Activated CD4-positive, CD25-positive, alpha-beta regulatory T cell treated with anti-CD3 and anti-CD28 coated beads, Interleukin-2, amount 50 U/mL, for 24 hours (primary cell): ENCODE data around the gene PRRC2A.
A peak's percentile ranks its signal among the peaks of the same experiment; 100 is the strongest.

Experiments
- ATAC-seq, 2 donors: fragments of 150-1000 bp; cut with Tn5 transposase; one replicate each; pipeline ENCODE4 v1.10.0; 2021; ENCODE audit warnings: mild to moderate bottlenecking in 1 of 2, moderate library complexity in 1 of 2

Gene PRRC2A

DNA sequence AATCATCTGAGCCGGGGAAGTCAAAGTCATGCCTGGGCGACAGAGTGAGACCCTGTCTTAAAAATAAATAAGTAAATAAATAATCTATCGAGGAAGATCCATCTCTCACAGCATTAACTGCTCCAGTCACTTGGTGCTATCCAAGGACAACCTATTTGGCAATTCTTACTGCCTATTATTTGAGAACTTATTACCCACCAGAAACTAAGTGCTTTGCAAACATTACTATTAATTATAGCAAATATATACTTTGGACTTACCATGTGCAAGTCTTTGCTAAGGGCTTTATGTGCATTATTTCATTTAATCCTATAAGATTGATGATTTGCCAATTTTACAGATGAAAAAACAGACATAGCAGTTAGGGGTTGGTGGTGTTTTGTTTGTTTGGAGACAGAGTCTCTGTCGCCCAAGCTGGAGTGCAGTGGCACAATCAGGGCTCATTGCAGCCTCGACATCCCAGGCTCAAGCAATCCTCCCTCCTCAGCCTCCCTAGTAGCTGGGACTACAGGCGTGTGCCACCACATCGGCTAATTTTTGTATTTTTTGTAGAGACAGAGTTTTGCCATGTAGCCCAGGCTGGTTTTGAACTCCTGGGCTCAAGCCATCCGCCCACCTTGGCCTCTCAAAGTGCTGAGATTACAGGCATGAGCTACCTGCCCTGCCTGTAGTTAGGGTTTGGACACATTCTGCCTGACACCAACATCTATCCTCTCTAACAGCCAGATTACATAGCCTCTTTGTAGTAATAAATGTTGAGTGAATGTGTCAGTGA, 34.2 kb downstream of the PRRC2A start:
- ATAC-seq: no peak

GRCh38 chr6:31655349-31656237, 35.1 kb downstream of the PRRC2A start, which contains the start of gene APOM:
APOM (plus strand) TSS chr6:31655894; CDS start chr6:31655967, 73 bp downstream.
- no peak for ATAC-seq

DNA sequence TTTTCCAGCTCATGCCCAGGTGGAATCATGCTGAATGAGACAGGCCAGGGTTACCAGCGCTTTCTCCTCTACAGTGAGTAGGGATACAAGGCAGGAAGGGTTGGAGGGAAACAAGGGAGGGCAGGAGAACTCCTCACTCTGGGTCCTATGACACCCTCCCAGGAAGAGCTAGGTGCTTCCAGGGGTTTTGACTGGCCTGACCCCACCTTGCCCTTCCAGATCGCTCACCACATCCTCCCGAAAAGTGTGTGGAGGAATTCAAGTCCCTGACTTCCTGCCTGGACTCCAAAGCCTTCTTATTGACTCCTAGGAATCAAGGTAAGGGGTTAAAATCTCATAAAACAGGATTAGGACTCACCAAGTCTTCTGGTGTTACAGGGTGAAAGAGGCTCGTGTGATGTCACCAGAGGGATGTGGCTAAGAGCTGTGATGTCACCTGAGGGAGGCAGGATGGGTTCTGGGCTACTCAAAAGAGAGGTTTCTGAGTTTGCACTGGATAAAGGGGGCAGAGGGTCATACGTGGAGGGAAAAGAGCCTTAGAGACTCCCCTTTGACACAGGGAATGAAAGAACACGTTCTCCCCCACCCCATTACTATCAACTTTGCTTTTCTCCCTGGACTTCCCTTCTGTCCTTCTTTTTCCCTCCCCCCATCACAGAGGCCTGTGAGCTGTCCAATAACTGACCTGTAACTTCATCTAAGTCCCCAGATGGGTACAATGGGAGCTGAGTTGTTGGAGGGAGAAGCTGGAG, 37.1 kb downstream of the PRRC2A start:
- ATAC-seq: no peak

GRCh38 chr6:31658158-31658688, 37.7 kb downstream of the PRRC2A start:
- no peak for ATAC-seq

GRCh38 chr6:31658983-31659648, 38.6 kb downstream of the PRRC2A start:
- no peak for ATAC-seq

DNA sequence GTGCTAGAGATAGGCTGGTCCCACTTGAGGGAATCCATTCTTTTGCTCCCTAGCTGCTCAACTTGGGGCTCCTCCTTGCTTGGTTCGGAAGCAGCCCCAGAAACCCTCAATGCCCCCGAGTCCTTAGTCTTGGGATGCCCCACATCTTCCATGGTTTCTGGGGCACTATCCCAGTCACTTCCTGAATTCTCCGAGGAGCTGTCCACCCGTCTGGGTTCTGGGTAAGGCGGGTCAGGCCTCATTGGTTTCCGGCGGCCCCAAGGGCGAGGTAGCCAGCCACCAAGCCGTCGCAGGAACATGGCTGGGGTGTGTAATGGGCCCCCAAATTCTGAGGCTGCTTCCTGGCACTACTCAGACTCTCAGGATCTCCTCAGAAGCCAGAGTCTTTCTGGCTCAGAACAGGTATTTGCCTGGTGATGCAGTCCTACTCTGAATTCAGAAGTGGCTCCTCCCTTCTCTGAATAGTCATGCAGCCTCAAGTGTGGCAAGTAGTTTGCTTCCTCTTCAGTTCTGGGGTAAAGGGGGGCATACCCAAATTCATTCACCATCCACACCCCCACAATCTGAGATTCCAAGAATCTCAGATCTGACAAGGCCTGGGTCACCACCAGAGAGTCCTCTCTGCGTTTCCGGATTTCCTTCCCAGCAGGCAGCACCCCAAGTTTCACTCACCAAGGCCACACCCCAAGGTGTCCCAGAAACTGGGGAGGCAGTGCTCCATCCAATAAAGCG, 39.3 kb downstream of the PRRC2A start:
- peak; percentile 55 to 58 for ATAC-seq

GRCh38 chr6:31660381-31661261, 40.1 kb downstream of the PRRC2A start, which contains the start of gene C6orf47:
C6orf47 (minus strand) TSS chr6:31660778; CDS start chr6:31659947, 831 bp downstream.
- peak; percentile 70 for ATAC-seq

- no peak for ATAC-seq
Observed at GRCh38 chr6:31661262-31662123, 41.0 kb downstream of the PRRC2A start.

DNA sequence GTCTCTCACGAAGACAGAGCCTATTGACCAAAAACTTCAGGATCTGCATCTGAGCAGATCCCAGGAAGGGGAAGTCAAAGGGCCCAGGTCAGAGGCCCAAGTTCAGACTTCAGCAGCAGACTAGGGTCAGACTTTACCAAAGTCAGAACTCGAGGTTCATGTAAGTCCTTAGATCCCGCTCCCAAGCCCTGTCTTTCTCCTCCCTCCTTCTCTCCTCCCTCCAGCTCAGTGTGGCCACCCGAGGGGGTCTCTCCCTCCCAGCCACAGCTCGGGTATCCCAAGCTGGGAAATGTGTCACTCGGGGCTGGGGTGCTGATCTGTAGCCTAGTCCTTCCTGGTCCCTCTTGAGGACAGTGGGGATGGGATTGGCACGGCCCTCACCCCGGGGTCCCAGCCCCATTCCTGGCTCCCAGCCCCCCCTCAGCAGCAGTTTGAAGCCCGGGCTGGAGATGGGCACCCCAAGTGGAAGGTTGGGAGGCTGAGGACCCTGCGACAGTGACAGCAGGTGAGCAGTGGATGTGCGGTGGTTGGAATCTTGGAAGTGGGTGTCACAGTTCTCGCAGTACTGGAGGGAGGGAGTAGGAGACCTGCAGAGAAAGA, 41.7 kb downstream of the PRRC2A start:
- ATAC-seq: no peak

DNA sequence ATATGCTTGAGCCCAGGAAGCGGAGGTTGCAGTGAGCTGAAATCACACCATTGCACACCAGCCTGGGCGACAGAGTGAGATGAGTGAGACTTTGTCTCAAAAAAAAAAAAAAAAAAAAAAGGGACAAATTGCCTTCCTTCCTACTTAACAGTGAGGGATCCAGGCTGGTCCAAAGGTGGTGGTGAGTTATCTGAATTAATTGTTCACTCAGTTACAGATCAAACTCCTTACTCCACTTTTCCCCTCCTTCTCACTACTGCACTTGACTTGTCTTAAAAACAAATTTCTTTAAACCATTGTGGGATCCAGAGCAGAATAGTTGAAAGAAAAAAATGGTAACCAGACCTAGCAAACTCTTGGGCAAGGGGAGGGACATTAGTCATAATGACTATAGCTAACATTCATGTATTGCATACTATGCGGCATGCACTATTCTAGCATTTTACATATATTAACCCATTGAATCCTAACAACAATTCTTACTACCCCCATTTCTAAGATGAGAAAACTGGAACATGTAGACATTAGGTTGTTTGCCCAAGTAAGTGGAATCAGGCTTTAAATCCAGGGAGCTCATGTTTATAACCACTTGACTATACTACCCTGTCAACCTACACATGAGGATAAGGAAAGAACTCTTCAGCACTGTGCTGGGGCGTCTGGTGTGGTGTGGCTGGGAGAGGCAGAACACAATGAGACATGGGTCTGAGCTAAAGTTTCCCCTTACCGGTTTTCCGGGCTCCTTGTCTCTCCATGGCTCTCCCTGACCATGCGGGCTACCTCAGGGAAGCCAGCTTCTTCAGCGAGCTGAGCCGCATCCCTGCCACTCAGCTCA, 42.8 kb downstream of the PRRC2A start:
- no peak for ATAC-seq

- ATAC-seq: no peak
Observed at GRCh38 chr6:31663961-31664789, 43.7 kb downstream of the PRRC2A start.

- peak; percentile 44 to 45 for ATAC-seq
Observed at GRCh38 chr6:31664790-31665500, 44.4 kb downstream of the PRRC2A start, which contains the start of gene GPANK1. GPANK1 (minus strand) TSS chr6:31664997; CDS start chr6:31664478, 519 bp downstream.

DNA sequence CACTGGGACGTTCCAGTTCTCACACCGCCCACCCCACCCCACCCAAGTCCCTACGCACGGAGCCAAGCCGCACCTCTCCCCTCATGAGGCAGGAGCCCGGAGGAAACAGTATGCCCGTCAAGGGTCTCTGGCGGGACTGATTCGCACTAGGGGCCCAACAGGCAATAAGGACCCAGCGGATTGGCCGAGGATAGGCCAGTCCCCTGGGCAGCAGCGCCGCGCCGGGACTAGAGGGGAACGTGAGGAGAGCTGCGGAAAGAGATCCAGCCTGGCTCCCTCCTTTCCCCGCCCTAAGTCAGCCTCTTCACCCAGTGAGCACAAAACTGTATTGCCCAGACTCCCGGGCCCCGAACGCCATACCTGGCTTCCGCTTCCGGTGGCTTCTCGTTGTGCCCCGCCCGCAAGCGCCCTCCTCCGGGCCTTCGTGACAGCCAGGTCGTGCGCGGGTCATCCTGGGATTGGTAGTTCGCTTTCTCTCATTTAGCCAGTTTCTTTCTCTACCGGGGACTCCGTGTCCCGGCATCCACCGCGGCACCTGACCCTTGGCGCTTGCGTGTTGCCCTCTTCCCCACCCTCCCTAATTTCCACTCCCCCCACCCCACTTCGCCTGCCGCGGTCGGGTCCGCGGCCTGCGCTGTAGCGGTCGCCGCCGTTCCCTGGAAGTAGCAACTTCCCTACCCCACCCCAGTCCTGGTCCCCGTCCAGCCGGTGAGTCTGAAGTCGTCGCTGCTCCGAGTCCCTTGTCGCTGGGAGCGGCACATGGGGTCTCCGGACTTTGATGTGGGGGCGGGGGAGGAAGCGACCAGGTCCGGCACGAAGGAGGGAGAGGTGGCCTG, 45.2 kb downstream of the PRRC2A start, which contains the start of gene CSNK2B:
TSS of gene CSNK2B (plus strand) at position 580 of the 836 bp plus-strand sequence. CDS start 752 bp downstream, outside the sequence.
- peak; percentile 89 for ATAC-seq

DNA sequence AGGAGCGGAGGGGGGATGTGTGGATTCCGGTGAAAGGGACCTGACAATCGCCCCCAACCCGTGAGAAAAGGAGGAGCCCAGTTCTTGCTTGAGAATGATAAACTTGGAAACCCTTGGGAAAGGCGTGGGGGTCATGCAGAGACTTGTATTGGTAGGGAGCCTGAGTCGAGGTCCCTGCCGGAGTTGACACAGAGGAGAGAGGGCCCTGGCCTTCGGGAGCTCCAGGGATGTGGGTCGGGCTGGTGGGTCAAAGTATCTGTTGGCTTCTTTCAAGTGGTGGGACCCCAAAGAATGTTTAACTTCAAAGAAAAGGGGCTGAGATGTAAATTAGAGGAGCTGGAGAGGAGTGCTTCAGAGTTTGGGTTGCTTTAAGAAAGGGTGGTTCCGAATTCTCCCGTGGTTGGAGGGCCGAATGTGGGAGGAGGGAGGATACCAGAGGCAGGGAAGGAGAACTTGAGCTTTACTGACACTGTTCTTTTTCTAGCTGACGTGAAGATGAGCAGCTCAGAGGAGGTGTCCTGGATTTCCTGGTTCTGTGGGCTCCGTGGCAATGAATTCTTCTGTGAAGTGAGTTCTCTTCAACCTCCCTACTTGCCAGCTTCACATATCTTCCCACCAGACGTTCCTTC, 45.9 kb downstream of the PRRC2A start:
- no peak for ATAC-seq
